Measurements from ENCODE around the gene ASB16. TPM values are rescaled to one million over a fixed set of nuclear protein-coding genes. Genes with fewer than 3 reads are reported as not detected.

The ASB16 gene
- total and polyA plus RNA-seq, 9 of the 15 experiments (the other 6 are each of a cell fraction or from before 2014, with no cell fraction given): 0.03 to 0.07 TPM; not detected in 7

DNA sequence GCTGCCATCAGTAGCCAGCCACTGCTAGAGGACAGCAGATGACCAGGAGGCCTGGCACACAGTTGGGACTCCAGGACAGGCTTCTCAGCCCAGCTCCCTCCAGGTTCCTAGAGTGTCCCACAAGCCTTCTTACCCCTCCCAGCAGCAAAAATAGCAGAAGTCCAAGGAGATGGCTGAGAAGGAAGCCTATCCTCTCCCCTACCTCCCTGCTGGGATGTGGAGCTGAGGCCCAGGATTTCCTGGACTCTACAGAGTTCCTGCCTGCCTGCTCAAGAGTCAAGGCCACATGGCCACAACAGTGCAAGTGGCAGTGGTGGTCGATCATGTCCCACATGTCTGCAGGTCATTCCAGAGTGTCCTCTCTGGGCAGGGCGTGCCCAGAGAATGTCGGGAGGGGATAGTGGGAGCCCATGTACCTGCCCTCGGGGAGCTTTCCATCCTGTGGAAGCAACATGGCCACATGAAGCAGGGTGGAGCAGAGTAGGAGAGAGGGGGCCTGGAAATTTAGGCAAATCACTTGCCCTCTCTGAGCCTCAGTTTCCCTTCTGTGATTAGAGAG is 36.5 kb upstream of the ASB16 start:
- no TSS peak for BruUV-seq (replicated peaks)
- TF ChIP-seq CREB1 (IDR thresholded peaks at IDR 0.05): no peak
- no peak for TF ChIP-seq CREB1 (CRISPR knock-in tag; IDR thresholded peaks at IDR 0.05)
- no peak for TF ChIP-seq ZNF184 (CRISPR knock-in tag; IDR thresholded peaks at IDR 0.05)
- TF ChIP-seq, protein P1, sequence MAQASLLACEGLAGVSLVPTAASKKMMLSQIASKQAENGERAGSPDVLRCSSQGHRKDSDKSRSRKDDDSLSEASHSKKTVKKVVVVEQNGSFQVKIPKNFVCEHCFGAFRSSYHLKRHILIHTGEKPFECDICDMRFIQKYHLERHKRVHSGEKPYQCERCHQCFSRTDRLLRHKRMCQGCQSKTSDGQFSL (CRISPR knock-in tag; IDR thresholded peaks at IDR 0.05): 0 out of 2 replicates have a peak, but pooled peaks have one; percentile 19
- TF ChIP-seq, protein P1 (tag; IDR thresholded peaks at IDR 0.05): no peak
- TF ChIP-seq ZNF316 (IDR thresholded peaks at IDR 0.05): peak; percentile 73
- TF ChIP-seq TRIM24 (IDR thresholded peaks at IDR 0.05): 0 out of 4 replicates have a peak, but pooled peaks have one; percentile 7 to 17
- TF ChIP-seq, protein P2, sequence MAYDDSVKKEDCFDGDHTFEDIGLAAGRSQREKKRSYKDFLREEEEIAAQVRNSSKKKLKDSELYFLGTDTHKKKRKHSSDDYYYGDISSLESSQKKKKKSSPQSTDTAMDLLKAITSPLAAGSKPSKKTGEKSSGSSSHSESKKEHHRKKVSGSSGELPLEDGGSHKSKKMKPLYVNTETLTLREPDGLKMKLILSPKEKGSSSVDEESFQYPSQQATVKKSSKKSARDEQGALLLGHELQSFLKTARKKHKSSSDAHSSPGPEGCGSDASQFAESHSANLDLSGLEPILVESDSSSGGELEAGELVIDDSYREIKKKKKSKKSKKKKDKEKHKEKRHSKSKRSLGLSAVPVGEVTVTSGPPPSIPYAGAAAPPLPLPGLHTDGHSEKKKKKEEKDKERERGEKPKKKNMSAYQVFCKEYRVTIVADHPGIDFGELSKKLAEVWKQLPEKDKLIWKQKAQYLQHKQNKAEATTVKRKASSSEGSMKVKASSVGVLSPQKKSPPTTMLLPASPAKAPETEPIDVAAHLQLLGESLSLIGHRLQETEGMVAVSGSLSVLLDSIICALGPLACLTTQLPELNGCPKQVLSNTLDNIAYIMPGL (CRISPR knock-in tag; IDR thresholded peaks at IDR 0.05): no peak
- no peaks in the 10 kb centered on the region for H4K20me1 ChIP-seq (replicated peaks; ENCODE audit: control insufficient read depth, insufficient read depth, low read length)
- no peak for FAIRE-seq
- no peaks in the 10 kb centered on the region for H3K9me3 ChIP-seq (replicated peaks; ENCODE audit: control insufficient read depth, insufficient read depth, low read depth, low read length)
- 78% methylated on average over 4 of the region's 4 CpGs for WGBS (ENCODE audit: insufficient coverage, low coverage, missing lambda C conversion rate)
- no peak for ATAC-seq
- no peaks in the 10 kb centered on the region for H3K36me3 ChIP-seq (ENCODE audit: control insufficient read depth, insufficient read depth, low read length)
- ChIA-PET POLR2A (interaction anchor here (0.6 to 1.5 kb wide), 5 partner anchors 10 to 932 kb away, joined by 3 to 7 read pairs (median 4); partner anchors contain the start of gene HDAC5), CTCF (ENCODE audit: low intra/inter-chr PET ratio) (no interaction called here)
- intact Hi-C loops (cut with micrococcal nuclease) (no loop called here), in situ Hi-C loops (cut with MboI) (no loop called here)
- no peak overlapping the region for H3K4me3 ChIP-seq
- H3K9me1 ChIP-seq (ENCODE audit: control insufficient read depth, insufficient read depth, low read length): no peaks in the 10 kb centered on the region
- H3K27ac ChIP-seq (ENCODE audit: extremely low read depth, low read depth, low read length): no peak overlapping the region; the same call in 2 of the 3 replicates
- H3K4me1 ChIP-seq (replicated peaks in 1 of 2; ENCODE audit: control insufficient read depth in 2 of 2, insufficient read depth in 2 of 2, low read length in 2 of 2): peaks cover 24 to 29% of the 10 kb centered on the region in 2 experiments
- DNase-seq (ENCODE audit: extremely low read depth in 1 of 4, low spot score in 3 of 4): no peak
- H3K27me3 ChIP-seq (ENCODE audit: control insufficient read depth in 2 of 2, insufficient read depth in 2 of 2, low read length in 2 of 2): no peaks in the 10 kb centered on the region
- H3K9ac ChIP-seq (ENCODE audit: insufficient read depth in 1 of 2, low read depth in 2 of 2, low read length in 2 of 2): peak overlapping the region in 1 of 2 experiments; percentile 74; a peak in 1 of 4 replicates
- no peak overlapping the region for H3K4me2 ChIP-seq (ENCODE audit: insufficient read depth, low read length)
- no peaks in the 10 kb centered on the region for H3K79me2 ChIP-seq (ENCODE audit: control insufficient read depth, insufficient read depth, low read length)
- peak overlapping the region; percentile 64; the same call in 1 of the 2 replicates for H2AFZ ChIP-seq (ENCODE audit: low read depth, low read length)
